HG02852 (cell line): ENCODE results near the gene SPATA17.
"Not testable (repeated sequence)": the region's sequence is repeated elsewhere in the genome, so short reads cannot be mapped to it uniquely, and the experiment has no call there.

Experiments
- ATAC-seq: cut with Tn5 transposase; IDR thresholded peaks from one replicate; pipeline ENCODE4 v1.9.1; 2021; ENCODE audit warnings: mild to moderate bottlenecking, moderate library complexity; ENCODE audit not compliant: unreplicated experiment

SPATA17 gene, protein sequence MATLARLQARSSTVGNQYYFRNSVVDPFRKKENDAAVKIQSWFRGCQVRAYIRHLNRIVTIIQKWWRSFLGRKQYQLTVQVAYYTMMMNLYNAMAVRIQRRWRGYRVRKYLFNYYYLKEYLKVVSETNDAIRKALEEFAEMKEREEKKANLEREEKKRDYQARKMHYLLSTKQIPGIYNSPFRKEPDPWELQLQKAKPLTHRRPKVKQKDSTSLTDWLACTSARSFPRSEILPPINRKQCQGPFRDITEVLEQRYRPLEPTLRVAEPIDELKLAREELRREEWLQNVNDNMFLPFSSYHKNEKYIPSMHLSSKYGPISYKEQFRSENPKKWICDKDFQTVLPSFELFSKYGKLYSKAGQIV

DNA sequence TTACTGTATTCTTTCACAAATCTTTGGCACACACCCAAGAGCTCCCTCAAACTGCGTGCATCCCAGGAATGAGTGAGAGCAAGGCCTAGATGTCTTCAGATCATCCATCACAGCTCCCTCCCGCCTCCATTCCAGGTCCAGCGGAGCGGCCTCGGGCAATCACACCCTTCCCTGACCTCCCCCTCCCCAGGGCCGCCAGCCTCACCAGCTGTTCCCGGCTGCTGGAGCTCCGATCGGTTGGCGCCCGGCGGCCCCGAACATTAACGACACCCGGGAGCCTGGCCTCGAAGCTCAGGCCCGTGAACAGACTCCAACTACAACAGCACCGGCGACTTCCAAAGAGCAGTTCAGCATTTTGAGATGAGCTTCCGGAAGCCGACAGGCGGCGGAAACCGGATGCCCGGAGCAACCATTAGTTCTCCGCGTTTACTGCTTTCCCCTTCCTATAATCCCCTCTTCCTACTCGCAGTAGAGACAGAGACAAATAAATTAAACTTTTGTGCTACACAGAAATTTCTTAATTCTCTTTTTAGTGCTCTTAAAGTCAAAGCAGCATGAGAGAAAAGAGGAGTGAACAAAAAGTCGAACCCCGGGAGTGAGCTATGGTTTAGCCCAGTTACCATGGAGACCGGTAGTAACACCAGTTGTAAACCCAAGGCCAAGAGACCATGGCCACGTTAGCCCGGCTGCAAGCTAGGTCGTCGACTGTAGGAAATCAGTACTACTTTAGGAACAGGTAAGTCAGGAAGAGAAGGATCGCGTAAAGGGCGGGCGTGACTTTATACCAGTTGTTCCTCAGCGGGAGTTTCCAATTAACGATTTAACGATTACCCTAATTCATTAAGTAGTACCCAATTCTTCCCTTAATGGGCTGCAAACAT, at the start of gene SPATA17, which contains the start of gene GPATCH2:
Gene SPATA17 (plus strand): TSS at position 634 of the 881 bp plus-strand sequence. CDS start 35 bp downstream, at position 669.
Gene GPATCH2 (minus strand): TSS at position 380 of the 881 bp plus-strand sequence. CDS start 119 bp downstream, at position 261.
- peak; percentile 98 for ATAC-seq

DNA sequence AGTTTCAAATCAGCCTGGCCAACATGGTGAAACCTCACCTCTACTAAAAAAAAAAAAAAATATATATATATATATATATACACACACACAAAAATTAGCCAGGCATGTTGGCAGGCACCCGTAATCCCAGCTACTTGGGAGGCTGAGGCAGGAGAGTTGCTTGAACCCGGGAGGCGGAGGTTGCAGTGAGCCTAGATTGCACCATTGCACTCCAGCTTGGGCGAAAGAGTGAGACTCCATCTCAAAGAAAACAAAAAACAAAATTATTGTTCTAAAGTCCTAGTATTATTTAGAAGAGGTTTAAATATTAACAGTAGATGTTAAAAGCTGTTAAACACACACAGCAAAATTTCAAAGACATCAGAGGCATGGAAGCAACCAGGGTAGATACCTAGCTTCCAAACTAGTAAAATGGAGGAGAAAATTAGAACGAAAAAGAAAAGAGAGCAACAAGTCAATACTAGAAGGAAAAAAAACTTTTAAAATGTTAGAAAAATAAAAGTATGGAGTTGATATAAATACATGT, 46.8 kb upstream of the SPATA17 start:
- not testable (repeated sequence) for ATAC-seq

DNA sequence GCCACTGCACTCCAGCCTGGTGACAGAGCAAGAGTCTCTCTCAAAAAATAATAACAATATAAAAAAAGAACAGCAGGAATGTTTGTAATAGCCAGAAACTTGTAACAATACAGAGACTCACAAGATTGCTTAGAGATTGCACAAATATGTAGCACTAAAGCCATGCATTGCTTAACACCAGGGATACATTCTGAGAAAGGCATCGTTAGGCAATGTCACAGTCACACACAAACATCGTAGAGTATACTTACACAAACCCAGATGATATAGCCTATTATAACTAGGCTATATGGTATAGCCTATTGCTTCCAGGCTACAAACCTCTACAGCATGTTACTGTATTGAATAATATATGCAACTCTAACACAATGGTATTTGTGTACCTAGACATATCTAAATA, 45.6 kb upstream of the SPATA17 start:
- no peak for ATAC-seq

DNA sequence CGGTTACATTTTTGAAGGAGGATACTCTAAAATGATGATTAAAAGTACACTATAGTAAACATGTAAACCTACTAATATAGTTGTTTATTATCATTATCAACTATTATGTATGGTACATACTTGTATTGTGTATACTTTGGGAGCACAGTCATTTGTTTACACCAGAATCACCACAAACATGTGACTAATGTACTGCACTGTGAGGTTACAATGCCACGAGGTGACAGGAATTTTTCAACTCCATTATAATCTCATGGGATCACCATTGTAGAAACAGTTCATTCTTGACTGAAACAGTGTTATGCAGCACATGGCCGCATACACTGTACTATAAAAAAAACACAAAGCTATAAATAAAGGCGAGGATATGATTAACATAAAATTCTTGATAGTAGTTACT, 44.6 kb upstream of the SPATA17 start:
- no peak for ATAC-seq

DNA sequence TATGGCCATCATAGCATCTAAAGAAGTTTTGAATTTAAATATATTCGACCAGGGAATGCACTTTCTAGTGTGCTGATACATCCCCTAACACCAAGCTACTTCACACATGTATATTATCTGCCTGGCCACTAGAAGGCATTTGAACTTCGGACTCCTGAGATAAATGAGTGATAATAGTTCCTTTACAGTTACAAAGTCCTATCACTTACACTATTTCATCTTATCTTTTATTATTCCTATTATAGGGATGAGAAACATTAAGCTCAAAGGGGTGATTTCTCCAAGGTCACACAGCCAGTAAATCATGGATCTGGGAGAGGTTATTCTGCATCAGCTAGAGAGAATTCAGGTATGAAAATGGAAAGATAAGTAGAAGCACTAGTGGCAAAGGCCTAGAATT, 40.5 kb upstream of the SPATA17 start:
- no peak for ATAC-seq

DNA sequence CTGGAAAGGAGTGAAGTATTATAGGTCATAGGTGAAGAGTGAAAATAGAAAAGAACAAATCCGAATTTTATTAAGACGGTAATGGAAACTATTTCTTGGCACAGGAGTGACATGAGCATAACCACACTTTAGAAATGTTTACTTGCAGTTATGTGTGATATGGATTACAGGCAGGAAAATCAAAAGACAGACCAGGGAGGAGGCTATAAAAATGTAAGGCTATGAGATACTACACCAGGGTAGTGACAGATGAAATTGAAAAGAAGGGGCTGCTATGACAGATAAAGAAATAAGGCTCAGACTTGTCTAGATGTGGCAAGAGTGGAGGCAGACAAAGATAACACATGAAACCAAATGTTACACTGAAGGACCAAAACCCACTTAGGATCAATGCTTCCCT, 32.0 kb upstream of the SPATA17 start:
- ATAC-seq = no peak

DNA sequence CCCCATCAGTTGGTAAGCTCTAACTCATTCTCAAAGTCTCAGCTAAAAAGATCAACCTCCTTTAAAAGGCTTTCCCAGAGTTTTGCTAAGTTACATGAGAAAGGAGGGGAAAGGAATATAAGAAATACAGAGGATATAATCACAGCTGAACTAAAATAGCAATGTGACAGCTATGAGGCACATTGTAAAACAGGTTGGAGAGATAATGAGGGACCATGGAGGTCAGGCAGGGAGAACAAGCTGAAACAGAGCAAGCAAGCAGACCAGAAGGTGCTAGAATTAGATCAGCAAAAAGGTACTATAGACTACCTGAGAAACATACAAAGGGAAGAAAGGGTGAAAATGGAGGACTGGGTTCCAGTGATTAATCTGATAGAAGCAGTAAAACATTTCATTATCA, 28.8 kb upstream of the SPATA17 start:
- ATAC-seq = no peak

DNA sequence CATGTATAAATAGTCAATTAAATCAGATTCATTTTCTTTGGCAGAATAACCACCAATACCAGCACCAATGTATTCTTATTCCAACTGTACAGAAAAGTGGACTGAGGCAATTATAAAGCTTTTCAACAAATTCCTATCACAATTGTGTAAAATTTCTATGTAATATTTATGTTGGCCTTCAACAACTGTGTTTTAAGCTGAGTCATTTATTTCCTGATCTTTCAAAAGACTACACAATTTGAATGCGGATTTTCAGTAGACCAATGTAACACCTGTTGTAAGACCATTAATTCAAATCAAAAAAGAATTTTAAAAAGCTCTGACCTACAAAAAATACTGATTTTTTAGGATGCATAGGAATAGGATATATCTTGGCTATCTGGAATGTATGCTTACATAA, 25.8 kb upstream of the SPATA17 start:
- no peak for ATAC-seq

DNA sequence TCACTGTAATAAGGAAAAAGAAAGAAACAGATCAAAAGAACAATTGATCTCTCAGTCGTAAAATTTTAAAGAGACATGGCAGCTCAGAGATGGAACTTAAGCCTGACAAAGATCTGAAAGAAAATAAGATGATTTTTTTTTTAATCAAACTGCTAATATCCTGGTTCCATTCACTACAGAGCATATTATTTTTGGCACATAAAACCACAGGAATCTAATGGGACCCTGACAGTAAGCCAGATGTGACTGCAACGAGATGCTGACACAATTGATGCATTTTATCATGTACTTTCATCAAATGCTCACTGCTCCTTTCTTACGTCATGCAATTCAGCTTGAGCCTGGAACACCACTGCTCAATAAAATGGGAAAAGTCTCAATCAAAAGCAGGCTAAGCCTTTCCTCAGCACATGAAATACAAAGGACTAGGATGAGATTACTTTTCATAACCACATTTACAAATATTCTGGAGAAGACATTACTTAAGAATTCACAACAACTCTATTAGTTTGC, 16.9 kb upstream of the SPATA17 start:
- no peak for ATAC-seq

DNA sequence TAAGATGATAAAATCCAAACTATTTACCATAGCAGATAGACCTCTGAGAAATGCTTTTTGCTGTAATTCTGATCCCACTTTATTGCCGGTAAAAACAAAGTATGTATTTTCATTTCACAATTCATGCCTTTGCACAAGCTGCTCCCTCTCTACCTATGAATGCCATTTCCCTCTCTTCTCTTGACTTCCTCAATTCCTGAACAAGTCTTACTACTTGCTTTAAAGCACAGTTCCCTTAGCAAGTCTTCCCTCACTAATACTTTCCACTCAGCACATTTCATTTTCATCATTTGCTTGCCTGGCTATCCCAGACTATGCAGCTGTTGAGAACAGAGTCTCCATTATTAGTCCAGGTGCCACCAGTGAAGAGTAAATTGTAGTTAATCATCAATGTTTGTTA, 14.0 kb upstream of the SPATA17 start:
- no peak for ATAC-seq

DNA sequence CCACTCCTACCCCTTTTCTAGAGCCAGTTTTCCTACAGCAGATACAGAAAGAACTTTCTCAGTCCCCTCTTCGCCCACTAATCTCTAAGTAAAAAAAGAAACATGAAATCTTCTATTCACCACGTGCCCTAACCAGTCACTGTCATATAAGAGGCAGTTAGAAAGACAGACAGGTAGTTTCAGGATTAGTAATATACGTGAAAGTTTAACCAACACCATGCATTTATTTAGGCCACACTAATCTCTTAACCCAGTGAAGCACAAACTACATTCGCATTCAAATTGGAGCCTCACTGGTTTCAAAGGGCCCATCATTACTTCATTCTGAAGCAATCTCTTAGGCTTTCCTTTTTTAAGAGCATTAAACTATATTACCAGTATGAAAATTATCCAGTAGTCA, 10.3 kb upstream of the SPATA17 start:
- ATAC-seq = peak; percentile 100

DNA sequence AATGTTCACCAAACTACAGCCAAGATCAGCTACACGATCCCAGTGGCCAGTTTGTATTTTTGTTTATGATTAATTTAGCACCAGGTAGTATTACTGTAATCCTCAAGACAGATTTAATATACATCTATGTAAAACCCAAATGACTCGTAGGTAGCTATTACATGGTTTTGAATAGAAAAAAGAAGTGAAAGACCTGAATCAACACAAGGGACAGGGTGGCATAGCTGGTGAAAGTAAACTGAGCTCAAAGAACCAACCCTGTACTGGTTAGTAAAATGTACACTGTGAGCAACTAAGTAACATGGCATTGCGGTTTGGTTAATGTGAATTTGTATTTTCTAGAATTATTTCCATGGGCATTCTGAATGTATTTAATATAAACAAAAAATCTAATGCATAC, 9.1 kb upstream of the SPATA17 start:
- no peak for ATAC-seq

DNA sequence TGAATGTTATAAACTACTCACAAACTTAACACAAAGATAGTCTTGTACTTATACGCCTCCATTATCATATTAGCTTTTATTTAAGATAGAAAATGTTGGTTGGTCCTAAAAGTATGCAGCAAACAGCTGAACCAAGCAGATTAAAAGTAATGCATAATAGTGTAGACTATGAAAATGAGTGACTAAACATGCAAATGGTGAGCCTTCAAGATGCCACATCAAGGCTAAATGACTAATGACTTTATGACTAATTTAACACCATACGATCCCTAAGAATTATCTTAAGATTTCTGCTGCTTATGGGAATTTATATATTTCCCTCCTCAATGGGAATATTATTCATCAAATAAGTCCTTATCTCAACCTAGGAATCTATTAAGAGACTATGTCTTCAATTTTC, 4.8 kb upstream of the SPATA17 start:
- ATAC-seq = no peak

DNA sequence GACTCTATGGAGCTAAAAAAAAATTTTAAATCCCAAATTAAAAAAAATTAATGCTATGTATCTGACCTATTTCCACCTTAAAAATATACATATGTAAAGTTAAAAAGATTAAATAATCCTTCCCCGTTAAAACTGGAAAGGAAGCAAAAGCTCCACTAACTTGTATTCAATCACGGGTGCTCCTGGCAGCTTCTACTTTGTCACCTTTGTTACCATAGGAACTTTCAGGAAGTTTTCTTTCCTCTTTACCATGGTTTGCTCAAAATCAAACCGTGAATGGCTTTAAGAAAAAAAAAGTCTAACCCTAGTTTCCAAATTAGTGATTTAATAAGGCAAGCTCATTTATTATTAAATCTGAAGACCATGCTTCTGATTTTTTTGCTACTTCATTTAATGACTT, 3.7 kb upstream of the SPATA17 start:
- no peak for ATAC-seq

DNA sequence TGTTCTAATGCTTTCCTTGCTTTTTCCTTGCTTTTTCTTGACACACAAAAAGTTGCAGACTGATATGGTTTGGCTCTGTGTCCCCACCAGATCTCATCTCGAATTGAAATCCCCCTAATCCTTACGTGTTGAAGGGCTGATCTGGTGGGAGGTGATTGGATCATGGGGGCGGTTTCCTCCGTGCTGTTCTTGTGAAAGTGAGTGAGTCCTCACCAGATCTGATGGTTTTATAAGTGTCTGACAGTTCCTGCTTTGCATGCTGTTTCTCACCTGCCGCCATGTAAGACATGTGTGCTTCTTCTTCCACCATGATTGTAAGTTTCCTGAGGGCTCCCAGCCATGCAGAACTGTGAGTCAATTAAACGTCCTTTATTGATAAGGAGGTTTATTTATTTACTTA, 11.3 kb downstream of the SPATA17 start:
- no peak for ATAC-seq

DNA sequence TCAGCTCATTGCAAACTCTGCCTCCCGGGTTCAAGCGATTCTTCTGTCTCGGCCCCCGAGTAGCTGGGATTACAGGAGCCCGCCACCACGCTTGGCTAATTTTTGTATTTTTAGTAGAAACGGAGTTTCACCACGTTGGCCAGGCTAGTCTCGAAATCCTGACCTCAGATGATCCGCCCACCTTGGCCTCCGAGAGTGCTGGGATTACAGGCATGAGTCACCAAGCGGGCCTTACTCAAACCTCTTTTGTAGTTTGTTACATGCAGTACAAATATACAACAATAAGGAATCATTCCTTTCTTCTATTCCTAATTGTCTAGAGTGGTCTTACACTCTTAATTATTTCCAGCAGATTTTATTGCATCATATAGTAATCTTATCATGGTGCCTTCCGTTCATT, 16.6 kb downstream of the SPATA17 start:
- no peak for ATAC-seq

DNA sequence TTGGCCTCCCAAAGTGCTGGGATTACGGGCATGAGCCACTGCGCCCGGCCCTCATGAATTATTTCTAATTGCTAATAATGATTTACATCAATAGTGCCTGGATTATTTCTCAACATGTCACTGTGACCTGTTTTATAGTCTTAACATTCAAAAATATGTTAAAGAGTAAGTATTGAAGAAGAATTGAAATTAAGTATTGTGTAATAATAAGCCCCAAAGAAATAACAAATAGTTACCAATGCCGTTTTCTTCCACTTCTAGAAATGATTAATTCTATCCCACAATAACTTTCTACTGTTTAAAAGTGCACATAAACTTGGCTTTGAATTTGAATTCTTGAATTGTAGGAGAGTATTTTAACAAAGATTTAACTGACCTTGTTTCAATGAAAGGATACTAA, 19.5 kb downstream of the SPATA17 start:
- no peak for ATAC-seq

DNA sequence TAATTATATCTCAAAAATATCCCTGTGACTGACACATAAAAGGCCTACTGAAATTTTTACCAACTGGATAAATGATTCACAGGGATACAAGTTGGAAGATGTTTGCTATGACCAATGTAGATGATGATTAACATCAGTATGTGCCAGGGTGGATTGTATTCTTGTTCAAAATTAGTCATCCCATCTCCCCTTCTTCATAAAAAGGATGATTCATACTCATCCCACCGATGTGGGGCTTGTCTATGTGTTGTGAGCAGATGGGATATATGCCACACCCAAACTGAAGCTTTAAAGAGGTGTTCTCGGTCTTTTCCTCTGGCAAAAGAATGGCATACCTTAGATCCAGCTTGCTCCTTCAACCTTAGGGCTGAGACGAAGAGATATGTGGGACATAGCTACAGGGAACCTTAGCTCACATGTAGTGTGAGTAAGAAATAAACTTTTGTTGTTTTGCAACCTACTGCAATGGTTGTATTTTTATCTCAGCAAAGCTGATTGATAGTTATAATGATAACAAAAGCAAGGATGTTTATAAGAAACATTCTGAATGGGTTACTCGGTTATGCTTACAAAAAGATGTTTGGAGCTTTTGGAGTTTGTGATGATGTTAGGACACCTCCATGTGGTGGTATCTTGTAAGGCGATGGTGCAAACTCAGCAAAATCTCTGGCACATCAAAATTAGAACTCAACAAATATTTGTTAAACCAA, 29.4 kb downstream of the SPATA17 start:
- ATAC-seq = peak; percentile 75

DNA sequence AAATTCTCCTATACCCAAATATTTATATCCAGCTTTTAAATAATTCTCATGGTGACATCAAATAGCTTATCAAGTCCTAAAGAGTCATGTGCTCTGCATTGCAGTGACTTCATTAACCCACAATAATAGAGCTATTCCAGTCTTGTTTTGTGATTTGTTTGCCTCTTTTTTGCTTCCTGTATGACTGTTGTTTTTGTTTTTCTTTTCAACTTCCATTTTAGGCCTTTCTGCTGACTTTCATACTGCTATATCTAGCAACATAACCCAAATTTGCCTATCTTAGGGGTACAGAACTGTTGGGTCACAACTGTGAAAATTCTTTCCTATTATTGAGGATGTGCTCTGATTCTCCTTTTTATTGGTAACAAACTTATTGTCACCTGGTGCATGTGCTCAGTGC, 30.3 kb downstream of the SPATA17 start:
- ATAC-seq = no peak

DNA sequence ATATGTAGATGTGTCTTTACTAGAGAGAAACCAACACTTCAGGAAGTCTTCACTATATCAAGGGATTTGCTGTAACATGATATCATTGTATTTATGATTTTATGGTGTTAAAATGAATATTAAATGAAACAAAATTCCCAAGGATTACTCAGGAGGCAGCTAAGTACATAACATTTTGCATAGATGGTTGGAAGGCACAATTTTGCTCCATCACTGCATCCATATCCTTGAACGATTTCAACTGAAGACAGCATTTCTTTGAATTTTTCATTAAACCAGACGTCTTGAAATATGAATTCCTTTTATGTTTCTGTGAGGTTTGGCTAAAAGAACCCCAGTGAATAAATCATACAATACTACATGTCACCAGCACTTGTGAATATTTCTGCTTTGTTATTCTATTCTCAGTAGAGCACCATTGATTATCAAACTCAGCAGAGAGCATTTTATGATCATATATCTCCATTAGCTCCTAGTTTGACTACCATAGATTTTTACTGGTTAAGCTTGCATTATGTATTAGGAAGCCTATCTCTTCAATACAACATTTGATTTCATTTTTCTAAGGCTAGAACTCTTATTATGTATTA, 37.3 kb downstream of the SPATA17 start:
- no peak for ATAC-seq

DNA sequence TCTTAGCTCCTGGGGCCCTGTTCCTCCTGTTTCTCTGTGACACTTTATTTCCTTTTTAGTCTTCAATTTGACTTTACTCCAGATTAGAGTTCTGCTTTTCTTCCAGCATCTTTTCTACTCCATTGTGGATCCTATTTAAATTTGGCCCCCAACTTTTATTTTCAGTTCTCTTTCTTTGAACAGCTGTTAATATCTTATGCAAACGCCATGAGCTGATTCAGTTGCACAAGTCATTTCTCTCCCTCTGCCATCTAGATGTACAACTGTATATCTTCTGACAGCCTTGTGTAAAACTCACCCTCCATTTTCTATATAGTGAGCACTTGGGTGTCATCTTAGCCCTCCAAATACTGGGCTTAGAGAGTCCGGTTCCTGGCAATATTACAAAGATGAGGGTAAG, 42.2 kb downstream of the SPATA17 start:
- peak; percentile 72 for ATAC-seq
